Heart right ventricle (tissue), 16 donors: Measurements from ENCODE around the gene INS. TPM values are rescaled to one million over a fixed set of nuclear protein-coding genes. Genes with fewer than 3 reads are reported as not detected.

Source experiments
- ATAC-seq, 8 donors: fragments of 200-7000 bp; cut with Tn5 transposase; one replicate each; pipeline ENCODE4 v1.9.1; 2020; ENCODE audit warnings: mild to moderate bottlenecking in 8 of 8, moderate library complexity in 8 of 8, moderate number of reproducible peaks in 1 of 8
- DNase-seq, 2 donors: peaks; one replicate each; pipeline ENCODE4 v3.0.0-alpha.2; 2020
- H3K27ac ChIP-seq, 10 donors: fragments of 200-600 bp; sonication (generic) in 2 of 10; one replicate each; pipeline versions ENCODE4 v1.5.0 to v1.8.0; 2020 to 2022; ENCODE audit warnings: mild to moderate bottlenecking in 3 of 10
- H3K27me3 ChIP-seq, 7 donors: fragments of 200-600 bp; one replicate each; pipeline ENCODE4 v1.8.0; 2021 to 2022; ENCODE audit warnings: mild to moderate bottlenecking in 2 of 7
- H3K36me3 ChIP-seq, 9 donors: fragments of 200-600 bp; sonication (generic) in 1 of 9; one replicate each; pipeline versions ENCODE4 v1.5.0 to v1.8.0; 2020 to 2022; ENCODE audit warnings: mild to moderate bottlenecking in 2 of 9
- H3K4me1 ChIP-seq, 9 donors: fragments of 200-600 bp; sonication (generic) in 1 of 9; one replicate each; pipeline versions ENCODE4 v1.5.0 to v1.8.0; 2020 to 2022; ENCODE audit warnings: mild to moderate bottlenecking in 4 of 9
- H3K4me3 ChIP-seq, 10 donors: fragments of 200-600 bp; sonication (generic) in 2 of 10; one replicate each; pipeline versions ENCODE4 v1.5.0 to v1.8.0; 2020 to 2022; ENCODE audit warnings: mild to moderate bottlenecking in 7 of 10, moderate library complexity in 2 of 10
- H3K9me3 ChIP-seq, 11 donors: fragments of 200-600 bp in 10 of 11; sonication (generic) in 2 of 11; one replicate each; pipeline versions ENCODE4 v1.5.0 to v1.8.0; 2013 to 2022; ENCODE audit warnings: mild to moderate bottlenecking in 2 of 11, control low read depth in 1 of 11, moderate library complexity in 1 of 11
- CTCF ChIP-seq, 9 donors: fragments of 200-600 bp; sonication (generic) in 2 of 9; IDR thresholded peaks; one replicate each; pipeline versions ENCODE4 v1.5.0 to v1.8.0; 2021 to 2022; ENCODE audit warnings: antibody characterized with exemption in 9 of 9, mild to moderate bottlenecking in 5 of 9, moderate library complexity in 1 of 9
- WGBS, 2 donors: extraction: QIAGEN DNeasy Blood & Tissue Kit; methylation state at CpG; one replicate each; pipeline ENCODE4 v1.1.7; 2013; ENCODE audit warnings: inconsistent platforms in 1 of 2; 5-methylcytosine and 5-hydroxymethylcytosine counted together
- intact Hi-C, 10 donors: fragments of 100-400 bp; cut with DNase I; formaldehyde crosslinking; loops; one replicate each; pipeline versions ENCODE4 v1.11.1 to v1.14.2; 2022
- polyA plus RNA-seq, 2 donors: library from polyadenylated mRNA; stranded (reverse); fragments of 200-250 nt; gene quantifications; one replicate each; pipeline ENCODE4 v1.2.3, GENCODE V29; 2013
- total RNA-seq, 10 donors: library from RNA; stranded (reverse); fragmentation: NEBNext Ultra II Directional in 3 of 10; extraction: Animal tissue kit (Norgen Biotek cat#: 25700) in 3 of 10; gene quantifications; one replicate each; pipeline versions ENCODE4 v1.2.1 to v1.2.4, GENCODE V29; 2021 to 2023
- donor health status: Arrhythmogenic right ventricular cardiomyopathy.
- donor health status: ischemic (EF 13 %, LVEDD 7.1; RV severe dilation, severe dysfunction).
- donor health status: healthy with polysubstance abuse.
- donor health status: DM: no; HTN: yes; CAD: no.
- donor health status: DM: no; HTN: no; CAD: no.
- donor health status: ischemic (EF 25% LVEDD 6.9; RV normal size, moderate dysfunction).
- donor health status: ischemic (EF 25% LVEDD 5.7; RV mildly dilated, moderate dysfunction).
- donor health status: healthy.
- donor health status: DM: yes; HTN: yes; CAD: no.
- donor health status: Ischemic cardiomyopathy.
- donor health status: ischemic (EF 35%, LVEDD 5.7; RV mildly dilated, moderate dysfunction).
- donor health status: nonischemic (EF 11% LVEDD 7.7; RV severe dilation, severe dysfunction).
- donor health status: DM: yes; HTN: yes; CAD: no.
- donor health status: PGD.
- donor health status: ischemic (EF 29% LVEDD 5.4; RV normal size, mild dysfunction).
- donor health status: nonischemic (EF 23%, LVEDD 6.1; RV moderate dilation, normal function).

INS gene
- total and polyA plus RNA-seq, 12 donors, result 0.76 to 3.3 (median 1.0) TPM; not detected in 9

GRCh38 chr11:2199466-2200341 is 38.7 kb upstream of the INS start:
- DNase-seq (no peak), ATAC-seq (no peak)
- Histone ChIP-seq H3K27ac (no peak overlapping the region), H3K27me3 (peaks cover 0 to 11% (median 6%) of the 10 kb centered on the region in 7 donors), H3K4me1 (no peaks in the 10 kb centered on the region), H3K9me3 (no peaks in the 10 kb centered on the region), H3K36me3 (no peaks in the 10 kb centered on the region), H3K4me3 (no peak overlapping the region)
- intact Hi-C loops, result loop anchor here in 9 of 10 donors (2.0 to 10.0 kb wide), 7 partner anchors 98 to 695 kb away; partner anchors contain the start of genes C11orf21 (in 3 of the 9), TSPAN32 (in 3 of the 9) and CDKN1C (in 1 of the 9)
- WGBS, 2 donors, result 83 to 87% methylated on average over 22 of the region's 22 CpGs
- no peak for TF ChIP-seq CTCF (IDR thresholded peaks at IDR 0.05)

GRCh38 chr11:2198621-2199365 is 37.8 kb upstream of the INS start:
- TF ChIP-seq CTCF (IDR thresholded peaks at IDR 0.05), result no peak
- no peak for ATAC-seq
- Histone ChIP-seq H3K36me3 (no peaks in the 10 kb centered on the region), H3K27ac (no peak overlapping the region), H3K4me3 (no peak overlapping the region), H3K4me1 (peaks cover 0 to under 1% (median 0%) of the 10 kb centered on the region in 9 donors), H3K27me3 (peaks cover 0 to 12% (median 7%) of the 10 kb centered on the region in 7 donors), H3K9me3 (no peaks in the 10 kb centered on the region)
- intact Hi-C loops, result loop anchor here in 9 of 10 donors (1.0 to 10.0 kb wide), 8 partner anchors 99 to 696 kb away; partner anchors contain the start of genes C11orf21 (in 3 of the 9), TSPAN32 (in 3 of the 9) and CDKN1C (in 1 of the 9)
- DNase-seq, result peak in 1 of 2 donors; percentile 3
- WGBS, 2 donors, result 84 to 91% methylated on average over 20 to 21 of the region's 21 CpGs

GRCh38 chr11:2197771-2198520 is 36.9 kb upstream of the INS start:
- ATAC-seq (no peak), DNase-seq (peak in 1 of 2 donors; percentile 4)
- 85 to 87% methylated on average over 28 of the region's 28 CpGs for WGBS, 2 donors
- Histone ChIP-seq H3K36me3 (no peaks in the 10 kb centered on the region), H3K27ac (no peak overlapping the region), H3K27me3 (peaks cover 0 to 12% (median 7%) of the 10 kb centered on the region in 7 donors), H3K4me1 (peaks cover 0 to 9% (median 0%) of the 10 kb centered on the region in 9 donors), H3K4me3 (no peak overlapping the region), H3K9me3 (no peaks in the 10 kb centered on the region)
- TF ChIP-seq CTCF (IDR thresholded peaks at IDR 0.05), result no peak
- intact Hi-C loops, result loop anchor here (1.0 to 10.0 kb wide), 13 partner anchors 99 to 697 kb away; partner anchors contain the start of genes C11orf21 (in 4 of the 10), TSPAN32 (in 3 of the 10) and CDKN1C (in 1 of the 10)
